Activated CD4-positive, alpha-beta T cell treated with anti-CD3 and anti-CD28 coated beads, Interleukin-10, Interleukin-2, amounts not matched to agents 100 ng/mL and 50 ng/mL, durations not matched to agents 16 hours and 8 hours (primary cell): Measurements from ENCODE around the gene ACTR6.
"Not testable (repeated sequence)": the region's sequence is repeated elsewhere in the genome, so short reads cannot be mapped to it uniquely, and the experiment has no call there.

Experiments used
- DNase-seq: peaks from one replicate; pipeline ENCODE4 v3.0.0-alpha.2; 2020

ACTR6 gene

GRCh38 chr12:100185361-100185894 lies 15.2 kb upstream of the ACTR6 start:
- DNase-seq: peak; percentile 50

- no peak for DNase-seq
Observed at GRCh38 chr12:100186071-100186470, 14.5 kb upstream of the ACTR6 start.

- DNase-seq: no peak
Observed at GRCh38 chr12:100187068-100187467, 13.5 kb upstream of the ACTR6 start.

GRCh38 chr12:100187857-100188519 lies 12.6 kb upstream of the ACTR6 start:
- no peak for DNase-seq

GRCh38 chr12:100188888-100189635 lies 11.6 kb upstream of the ACTR6 start:
- DNase-seq: not testable (repeated sequence)

DNA sequence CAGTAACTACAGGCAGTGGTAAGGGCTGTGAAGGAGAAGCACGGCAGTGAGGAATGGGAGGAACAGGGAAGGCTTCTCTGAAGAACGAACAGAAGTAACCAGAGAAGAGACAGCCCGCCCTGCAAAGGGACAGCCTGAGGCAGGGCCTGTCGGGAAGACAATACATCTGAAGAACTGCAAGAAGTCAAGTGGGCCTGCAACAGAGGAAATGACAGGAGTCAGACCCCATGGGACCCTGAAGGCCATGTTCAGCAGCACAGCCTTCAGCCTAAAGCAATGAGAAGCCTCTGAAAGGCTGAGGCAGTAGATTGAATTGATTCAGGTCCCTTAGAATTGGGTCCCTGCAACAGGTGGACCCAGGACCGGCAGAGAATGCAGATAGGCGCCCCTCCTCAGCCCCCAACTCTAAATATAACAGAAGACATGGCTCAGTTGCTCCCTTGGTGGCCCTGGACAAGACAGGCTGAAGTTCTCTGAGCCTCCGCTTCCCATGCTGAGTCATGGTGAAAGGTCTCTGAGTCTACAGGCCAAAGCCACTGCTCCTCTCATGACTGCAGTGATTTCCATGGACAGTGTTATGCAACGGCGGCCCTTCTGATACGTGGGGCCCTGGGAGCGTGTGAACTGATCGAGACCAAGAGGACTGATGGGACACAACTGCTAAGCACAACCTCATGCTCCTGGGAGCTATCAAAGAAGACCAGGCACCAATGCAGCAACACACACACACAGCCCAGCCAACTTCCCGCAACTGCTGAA lies 10.8 kb upstream of the ACTR6 start:
- DNase-seq: no peak

- DNase-seq: no peak
Observed at GRCh38 chr12:100193085-100193484, 7.5 kb upstream of the ACTR6 start.

GRCh38 chr12:100197486-100197885 lies 3.1 kb upstream of the ACTR6 start:
- DNase-seq: no peak

DNA sequence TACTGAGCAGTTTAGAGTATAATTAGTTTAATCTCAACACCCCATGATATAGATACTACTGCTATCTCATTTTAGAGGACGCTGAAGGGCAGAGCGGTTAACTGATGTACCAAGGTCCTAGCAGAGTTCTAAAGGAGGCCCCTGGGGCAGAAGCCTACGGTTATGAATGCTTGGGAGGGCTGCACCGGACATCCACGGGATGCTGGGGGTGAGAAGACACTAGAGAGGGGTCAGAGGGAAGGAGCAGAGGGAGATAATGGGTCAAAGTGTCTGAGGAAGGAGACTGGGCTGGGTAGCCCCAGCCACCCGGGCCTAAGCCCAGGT lies 1.6 kb upstream of the ACTR6 start:
- no peak for DNase-seq

- peak; percentile 86 for DNase-seq
Observed at GRCh38 chr12:100199347-100200149, 1.1 kb upstream of the ACTR6 start.

- no peak for DNase-seq
Observed at GRCh38 chr12:100201604-100202423, 1.2 kb downstream of the ACTR6 start.

DNA sequence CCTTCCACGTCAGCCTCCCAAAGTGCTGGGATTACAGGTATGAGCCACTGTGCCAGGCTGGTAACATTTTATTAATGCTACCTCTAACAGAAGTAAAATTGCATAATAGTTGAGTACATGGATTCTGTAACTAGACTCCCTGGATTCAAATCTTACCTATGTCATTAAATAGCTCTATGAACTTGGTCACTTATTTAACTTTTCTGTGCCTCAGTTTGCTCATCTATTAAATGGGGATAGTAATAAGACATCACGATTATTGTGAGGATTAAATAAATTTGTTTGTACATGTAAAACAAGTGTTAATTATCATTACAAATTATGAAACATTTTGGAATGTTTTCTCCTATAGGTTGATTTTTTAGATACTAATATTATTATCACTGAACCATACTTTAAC lies 6.7 kb downstream of the ACTR6 start:
- no peak for DNase-seq

DNA sequence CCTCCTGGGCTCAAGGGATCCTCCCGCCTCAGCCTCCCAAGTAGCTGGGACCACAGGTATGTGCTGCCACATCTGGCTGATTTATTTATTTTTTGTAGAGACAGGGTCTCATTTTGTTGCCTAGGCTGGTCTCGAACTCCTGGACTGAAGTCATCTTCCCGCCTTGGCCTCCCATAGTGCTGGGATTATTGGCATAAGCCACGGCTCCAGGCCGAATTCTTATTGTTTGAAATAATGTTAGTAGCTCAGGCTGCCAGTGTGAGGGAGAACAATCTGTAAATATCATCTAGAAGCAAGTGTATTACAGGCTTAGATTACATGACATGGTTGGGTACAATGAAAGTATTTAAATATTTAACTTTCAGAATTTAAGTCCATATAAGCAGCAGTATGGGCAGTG lies 8.2 kb downstream of the ACTR6 start:
- DNase-seq: no peak

DNA sequence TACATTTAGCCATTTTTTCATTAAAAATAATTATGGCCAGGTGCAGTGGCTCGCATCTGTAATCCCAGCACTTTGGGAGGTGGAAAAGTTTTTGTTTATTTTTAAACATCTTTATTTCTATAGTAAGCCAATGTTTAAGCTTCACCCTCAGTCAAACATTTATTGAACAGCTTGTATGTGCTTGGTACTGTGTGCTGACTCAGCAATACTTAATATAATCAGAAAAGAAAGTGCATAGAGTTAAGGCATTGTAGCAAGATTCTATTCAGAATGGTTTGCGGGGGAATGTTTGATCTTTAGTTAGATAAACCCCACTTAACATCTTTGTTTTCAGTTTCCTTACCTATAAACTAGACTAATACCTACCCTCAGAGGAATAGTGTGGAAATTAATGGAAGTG lies 11.1 kb downstream of the ACTR6 start:
- no peak for DNase-seq

DNA sequence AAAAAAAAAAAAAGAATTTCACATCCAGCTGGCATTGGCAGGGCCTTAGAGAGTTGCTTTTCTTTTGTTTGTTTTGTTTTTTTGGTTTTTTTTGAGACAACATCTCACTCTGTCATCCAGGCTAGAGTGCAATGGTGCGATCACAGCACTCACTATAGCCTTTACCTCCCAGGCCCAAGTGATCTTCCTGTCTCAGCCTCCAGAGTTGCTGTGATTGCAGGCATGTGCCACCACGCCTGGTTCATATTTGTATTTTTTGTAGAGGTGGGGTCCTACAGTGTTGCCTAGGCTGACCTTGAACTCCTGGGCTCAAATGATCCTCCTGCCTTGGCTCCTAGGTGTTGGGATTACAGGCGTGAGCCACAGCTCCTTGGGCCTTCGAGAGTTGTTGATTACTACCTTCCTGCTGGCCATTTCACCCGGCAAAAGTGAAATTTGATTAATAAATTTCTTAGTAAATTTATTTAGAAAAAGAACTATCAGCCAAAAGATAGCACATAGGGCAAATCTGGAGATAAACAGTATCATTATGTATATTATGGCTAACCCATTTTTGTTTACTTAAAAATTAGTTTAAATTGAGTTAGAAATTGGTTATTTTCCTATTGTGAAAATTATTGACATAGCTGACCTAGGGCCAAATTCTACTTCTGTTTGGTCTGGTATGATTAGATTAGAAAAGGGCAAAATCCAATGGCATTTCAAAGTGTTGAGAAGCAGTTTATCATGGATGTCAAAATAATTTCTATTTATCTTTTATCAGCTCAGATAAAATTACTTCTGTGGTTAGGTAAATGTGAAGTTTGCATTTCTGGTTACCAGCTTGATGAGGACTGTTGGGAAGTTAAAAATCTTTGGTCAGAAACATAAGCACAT lies 12.6 kb downstream of the ACTR6 start:
- no peak for DNase-seq

DNA sequence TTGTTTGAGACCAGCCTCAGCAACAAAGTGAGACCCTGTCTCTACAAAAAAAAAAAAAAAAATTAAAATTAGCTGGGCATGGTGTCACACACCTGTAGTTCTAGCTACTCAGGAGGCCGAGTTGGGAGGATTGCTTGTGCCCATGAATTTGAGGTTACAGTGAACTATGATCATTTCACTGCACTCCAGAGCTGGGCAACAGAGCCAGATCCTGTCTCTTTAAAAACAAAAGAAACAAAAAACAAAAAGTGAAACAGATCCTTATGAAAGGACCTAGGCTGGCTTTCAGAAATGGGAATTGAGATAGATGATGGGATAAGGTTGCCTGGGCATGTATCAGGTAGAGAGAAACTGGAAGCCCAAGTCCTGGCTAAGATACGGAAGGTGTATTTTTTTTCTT lies 13.9 kb downstream of the ACTR6 start:
- no peak for DNase-seq

GRCh38 chr12:100215209-100215608 lies 14.6 kb downstream of the ACTR6 start:
- no peak for DNase-seq

- no peak for DNase-seq
Observed at GRCh38 chr12:100216337-100216736, 15.7 kb downstream of the ACTR6 start.

GRCh38 chr12:100219328-100220109 lies 18.9 kb downstream of the ACTR6 start:
- DNase-seq: no peak

DNA sequence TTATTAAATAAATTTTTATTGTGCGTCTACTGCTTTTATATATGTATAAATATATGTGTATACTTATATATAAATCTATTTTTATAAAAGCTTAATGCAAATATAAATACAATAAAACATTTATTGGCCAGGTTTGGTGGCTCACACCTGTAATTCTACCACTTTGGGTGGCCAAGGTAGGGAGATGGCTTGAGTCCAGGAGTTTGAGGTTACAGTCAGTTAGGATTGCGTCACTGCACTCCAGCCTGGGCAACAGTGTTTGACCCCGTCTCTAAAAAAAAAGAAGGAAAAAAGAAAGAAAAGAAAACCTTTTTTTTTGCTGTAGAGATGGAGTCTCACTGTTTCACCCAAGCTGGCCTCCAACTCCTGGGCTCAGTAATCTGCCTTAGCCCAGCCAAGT lies 20.9 kb downstream of the ACTR6 start:
- no peak for DNase-seq
